ENCODE results near the gene DSCAML1. TPM values are rescaled to one million over a fixed set of nuclear protein-coding genes. Genes with fewer than 3 reads are reported as not detected.

The DSCAML1 gene
- total and polyA plus RNA-seq, 12 donors = 0.16 to 1.5 (median 0.57) TPM

- no peak for DNase-seq
- no peak overlapping the region for H3K4me3 ChIP-seq
- H3K4me1 ChIP-seq = no peaks in the 10 kb centered on the region
- no peak overlapping the region for H3K27ac ChIP-seq
- intact Hi-C loops (cut with DNase I) = loop anchor here in 1 of 10 donors (10.0 kb wide), 1 partner anchor 589 kb away; no protein-coding TSS in a partner anchor
- ATAC-seq = no peak
- H3K27me3 ChIP-seq = no peaks in the 10 kb centered on the region
- peaks cover 0 to 7% (median 0%) of the 10 kb centered on the region in 9 donors for H3K36me3 ChIP-seq
- no peak for TF ChIP-seq CTCF (IDR thresholded peaks at IDR 0.05)
- peaks cover 0 to 30% (median 9%) of the 10 kb centered on the region in 11 donors for H3K9me3 ChIP-seq
- 88 to 91% methylated on average over 7 of the region's 7 CpGs for WGBS, 2 donors
Measured at GRCh38 chr11:117456027-117456720, 340.8 kb downstream of the DSCAML1 start.

GRCh38 chr11:117454564-117454917 is 342.5 kb downstream of the DSCAML1 start:
- TF ChIP-seq CTCF (IDR thresholded peaks at IDR 0.05) = no peak
- Histone ChIP-seq H3K27ac (no peak overlapping the region), H3K4me1 (no peaks in the 10 kb centered on the region), H3K9me3 (peaks cover 0 to 30% (median 9%) of the 10 kb centered on the region in 11 donors), H3K27me3 (no peaks in the 10 kb centered on the region), H3K36me3 (peaks cover 0 to 7% (median 0%) of the 10 kb centered on the region in 9 donors), H3K4me3 (no peak overlapping the region)
- ATAC-seq (no peak), DNase-seq (no peak)
- WGBS, 2 donors = 82 to 94% methylated on average over 1 of the region's 1 CpG
- intact Hi-C loops (cut with DNase I) = loop anchor here in 1 of 10 donors (10.0 kb wide), 1 partner anchor 590 kb away; no protein-coding TSS in a partner anchor

- intact Hi-C loops (cut with DNase I) = loop anchor here in 1 of 10 donors (10.0 kb wide), 1 partner anchor 591 kb away; no protein-coding TSS in a partner anchor
- ATAC-seq = no peak
- no peak for DNase-seq
- H3K4me1 ChIP-seq = no peaks in the 10 kb centered on the region
- TF ChIP-seq CTCF (IDR thresholded peaks at IDR 0.05) = no peak
- H3K4me3 ChIP-seq = no peak overlapping the region
- H3K9me3 ChIP-seq = peaks cover 0 to 30% (median 9%) of the 10 kb centered on the region in 11 donors
- no peak overlapping the region for H3K27ac ChIP-seq
- H3K36me3 ChIP-seq = peaks cover 0 to 8% (median 0%) of the 10 kb centered on the region in 9 donors
- WGBS, 2 donors = 93 to 96% methylated on average over 6 of the region's 6 CpGs
- H3K27me3 ChIP-seq = no peaks in the 10 kb centered on the region
Measured at GRCh38 chr11:117453886-117454563, 343.0 kb downstream of the DSCAML1 start.

- no peak for TF ChIP-seq CTCF (IDR thresholded peaks at IDR 0.05)
- Histone ChIP-seq H3K27me3 (peaks cover 0 to 8% (median 3%) of the 10 kb centered on the region in 7 donors), H3K4me3 (no peak overlapping the region), H3K9me3 (peaks cover 0 to 18% (median 5%) of the 10 kb centered on the region in 11 donors), H3K27ac (no peak overlapping the region), H3K4me1 (peaks cover 0 to 5% (median 0%) of the 10 kb centered on the region in 9 donors), H3K36me3 (peaks cover 0 to 6% (median 0%) of the 10 kb centered on the region in 9 donors)
- WGBS, 2 donors = 88 to 93% methylated on average over 9 of the region's 9 CpGs
- DNase-seq (no peak), ATAC-seq (no peak)
- intact Hi-C loops (cut with DNase I) = loop anchor here in 1 of 10 donors (2.0 kb wide), 1 partner anchor 18 kb away; no protein-coding TSS in a partner anchor
Measured at GRCh38 chr11:117449111-117449693, 347.8 kb downstream of the DSCAML1 start.

All from heart right ventricle (tissue), 16 donors.